GM06990 (cell line): ENCODE data around the gene AMFR.
"Not testable (repeated sequence)": the region's sequence is repeated elsewhere in the genome, so short reads cannot be mapped to it uniquely, and the experiment has no call there.

ENCODE experiments used
- DNase-seq: peaks from one replicate; pipeline ENCODE4 v3.0.0-alpha.2; 2011; ENCODE audit not compliant: insufficient read length; ENCODE audit errors: extremely low read depth
- H3K27me3 ChIP-seq: replicated peaks from 2 replicates; pipeline ENCODE4 v1.6.0; 2011; ENCODE audit warnings: low read length; ENCODE audit not compliant: control insufficient read depth, insufficient read depth
- H3K36me3 ChIP-seq: 2 replicates; pipeline ENCODE4 v1.5.1; 2011; ENCODE audit warnings: low read length; ENCODE audit not compliant: control insufficient read depth, insufficient read depth
- H3K4me3 ChIP-seq: replicated peaks from 2 replicates; pipeline ENCODE4 v1.5.1; 2011; ENCODE audit warnings: low read depth, mild to moderate bottlenecking, control low read depth, low read length
- TF ChIP-seq, protein P1 (sequence below): IDR thresholded peaks from 2 replicates; pipeline ENCODE4 v1.5.1; 2011; ENCODE audit warnings: low read length, control low read depth, mild to moderate bottlenecking, inconsistent platforms; ENCODE audit not compliant: insufficient read depth, poor library complexity, severe bottlenecking

Gene AMFR

DNA sequence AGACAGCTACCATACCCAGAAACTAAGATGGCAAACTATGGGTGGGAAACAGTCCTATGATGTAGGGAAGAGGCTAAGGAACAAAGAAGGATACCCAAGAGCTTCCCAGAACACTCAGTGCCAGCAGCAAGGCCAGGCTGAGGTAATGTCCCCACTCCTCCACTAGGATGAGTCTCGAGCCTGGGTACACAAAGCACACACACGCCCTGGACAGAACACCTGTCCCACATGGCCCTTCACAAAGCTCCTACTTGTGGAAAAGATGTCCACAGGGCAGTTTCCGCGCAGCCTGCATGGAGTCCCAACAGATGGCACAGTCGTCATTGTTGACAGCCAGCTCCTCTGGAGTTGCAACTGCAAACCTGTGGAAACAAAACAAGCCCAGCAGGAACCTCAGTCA lies 23.9 kb downstream of the AMFR start:
- Histone ChIP-seq H3K36me3 (peaks cover 7% of the 10 kb centered on the region), H3K4me3 (no peak overlapping the region), H3K27me3 (no peaks in the 10 kb centered on the region)
- DNase-seq, result no peak
- TF ChIP-seq, protein P1, sequence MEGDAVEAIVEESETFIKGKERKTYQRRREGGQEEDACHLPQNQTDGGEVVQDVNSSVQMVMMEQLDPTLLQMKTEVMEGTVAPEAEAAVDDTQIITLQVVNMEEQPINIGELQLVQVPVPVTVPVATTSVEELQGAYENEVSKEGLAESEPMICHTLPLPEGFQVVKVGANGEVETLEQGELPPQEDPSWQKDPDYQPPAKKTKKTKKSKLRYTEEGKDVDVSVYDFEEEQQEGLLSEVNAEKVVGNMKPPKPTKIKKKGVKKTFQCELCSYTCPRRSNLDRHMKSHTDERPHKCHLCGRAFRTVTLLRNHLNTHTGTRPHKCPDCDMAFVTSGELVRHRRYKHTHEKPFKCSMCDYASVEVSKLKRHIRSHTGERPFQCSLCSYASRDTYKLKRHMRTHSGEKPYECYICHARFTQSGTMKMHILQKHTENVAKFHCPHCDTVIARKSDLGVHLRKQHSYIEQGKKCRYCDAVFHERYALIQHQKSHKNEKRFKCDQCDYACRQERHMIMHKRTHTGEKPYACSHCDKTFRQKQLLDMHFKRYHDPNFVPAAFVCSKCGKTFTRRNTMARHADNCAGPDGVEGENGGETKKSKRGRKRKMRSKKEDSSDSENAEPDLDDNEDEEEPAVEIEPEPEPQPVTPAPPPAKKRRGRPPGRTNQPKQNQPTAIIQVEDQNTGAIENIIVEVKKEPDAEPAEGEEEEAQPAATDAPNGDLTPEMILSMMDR, result peak; percentile 37

GRCh38 chr16:56400458-56400857 lies 24.9 kb downstream of the AMFR start:
- TF ChIP-seq, protein P1, result no peak
- peaks cover 7% of the 10 kb centered on the region for H3K36me3 ChIP-seq
- no peak overlapping the region for H3K4me3 ChIP-seq
- DNase-seq, result no peak
- no peaks in the 10 kb centered on the region for H3K27me3 ChIP-seq

- Histone ChIP-seq H3K4me3 (no peak overlapping the region), H3K36me3 (peaks cover 4% of the 10 kb centered on the region), H3K27me3 (no peaks in the 10 kb centered on the region)
- TF ChIP-seq, protein P1, result no peak
- no peak for DNase-seq
These were observed 25.9 kb downstream of the AMFR start for GRCh38 chr16:56399486-56399885.

GRCh38 chr16:56399047-56399446 lies 26.3 kb downstream of the AMFR start:
- Histone ChIP-seq H3K36me3 (peaks cover 4% of the 10 kb centered on the region), H3K27me3 (no peaks in the 10 kb centered on the region), H3K4me3 (no peak overlapping the region)
- no peak for DNase-seq
- TF ChIP-seq, protein P1, result no peak

DNA sequence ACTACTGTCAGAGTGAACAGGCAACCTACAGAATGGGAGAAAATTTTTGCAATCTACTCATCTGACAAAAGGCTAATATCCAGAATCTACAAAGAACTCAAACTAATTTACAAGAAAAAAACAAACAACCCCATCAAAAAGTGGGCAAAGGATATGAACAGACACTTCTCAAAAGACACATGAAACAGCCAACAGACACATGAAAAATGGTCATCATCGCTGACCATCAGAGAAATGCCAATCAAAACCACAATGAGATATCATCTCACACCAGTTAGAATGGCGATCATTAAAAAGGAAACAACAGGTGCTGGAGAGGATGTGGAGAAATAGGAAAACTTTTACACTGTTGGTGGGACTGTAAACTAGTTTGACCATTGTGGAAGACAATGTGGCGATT lies 28.6 kb downstream of the AMFR start:
- H3K4me3 ChIP-seq, H3K27me3 ChIP-seq, H3K36me3 ChIP-seq, DNase-seq: not testable (repeated sequence)

- DNase-seq, result no peak
- H3K36me3 ChIP-seq, result peaks cover 13% of the 10 kb centered on the region
- H3K4me3 ChIP-seq, result no peak overlapping the region
- H3K27me3 ChIP-seq, result no peaks in the 10 kb centered on the region
- TF ChIP-seq, protein P1, result no peak
These were observed 35.8 kb downstream of the AMFR start for GRCh38 chr16:56389554-56389953.
